T47D (cell line): ENCODE results near the gene SLC7A10.
A peak's percentile ranks its signal among the peaks of the same experiment; 100 is the strongest.
"Not testable (repeated sequence)": the region's sequence is repeated elsewhere in the genome, so short reads cannot be mapped to it uniquely, and the experiment has no call there.

Experiments used
- DNase-seq, 2 experiments: peaks; one replicate each; pipeline versions ENCODE4 v3.0.0 to v3.0.0-alpha.2; 2011 to 2012; ENCODE audit warnings: low read depth in 1 of 2, low spot score in 1 of 2
- JUND ChIP-seq: IDR thresholded peaks from 2 replicates; pipeline ENCODE4 v1.6.1; 2012; ENCODE audit warnings: low read depth
- in situ Hi-C: cut with HindIII; loops from 2 replicates; pipeline ENCODE4 v1.10.0; 2016; ENCODE audit warnings: low sequenced_read_pairs, low pct_unique_long_range_greater_than_20kb

The SLC7A10 gene

GRCh38 chr19:33216198-33216830, 9.3 kb downstream of the SLC7A10 start:
- no peak for TF ChIP-seq JUND
- DNase-seq = no peak
- in situ Hi-C loops = no loop called here

GRCh38 chr19:33215438-33216197, 10.0 kb downstream of the SLC7A10 start:
- in situ Hi-C loops = no loop called here
- no peak for TF ChIP-seq JUND
- DNase-seq = no peak

GRCh38 chr19:33214596-33214995, 11.1 kb downstream of the SLC7A10 start:
- peak; percentile 57 to 64 for DNase-seq
- in situ Hi-C loops = no loop called here
- TF ChIP-seq JUND = no peak

- DNase-seq = no peak
- TF ChIP-seq JUND = no peak
- in situ Hi-C loops = no loop called here
These were observed 13.0 kb downstream of the SLC7A10 start for GRCh38 chr19:33212436-33213172.

- in situ Hi-C loops = no loop called here
- no peak for DNase-seq
- TF ChIP-seq JUND = no peak
These were observed 13.7 kb downstream of the SLC7A10 start for GRCh38 chr19:33211794-33212435.

- TF ChIP-seq JUND = no peak
- no peak for DNase-seq
- in situ Hi-C loops = no loop called here
These were observed 15.2 kb downstream of the SLC7A10 start for GRCh38 chr19:33210266-33210940.

- DNase-seq, in situ Hi-C loops: not testable (repeated sequence)
These were observed 15.8 kb downstream of the SLC7A10 start for GRCh38 chr19:33209850-33210230.

- in situ Hi-C loops = no loop called here
- no peak for TF ChIP-seq JUND
- no peak for DNase-seq
These were observed 16.5 kb downstream of the SLC7A10 start for GRCh38 chr19:33208904-33209849.

- in situ Hi-C loops = no loop called here
- DNase-seq = no peak
- no peak for TF ChIP-seq JUND
These were observed 17.2 kb downstream of the SLC7A10 start for GRCh38 chr19:33208371-33208895.

- no peak for TF ChIP-seq JUND
- DNase-seq = no peak
- in situ Hi-C loops = no loop called here
These were observed 17.7 kb downstream of the SLC7A10 start for GRCh38 chr19:33207903-33208302.

GRCh38 chr19:33207040-33207620, 18.5 kb downstream of the SLC7A10 start:
- no peak for DNase-seq

More at GRCh38 chr19:33207040-33207620, 18.5 kb downstream of the SLC7A10 start:
- TF ChIP-seq JUND = no peak
- in situ Hi-C loops = no loop called here
